HepG2 (cell line): ENCODE results near the gene NR2F1. TPM values are rescaled to one million over a fixed set of nuclear protein-coding genes. Genes with fewer than 3 reads are reported as not detected.

Experiments used
- ARID2 ChIP-seq: sonication (generic); formaldehyde crosslinking; IDR thresholded peaks from 2 replicates; pipeline ENCODE4 v1.8.1; 2022; ENCODE audit warnings: mild to moderate bottlenecking, missing genetic modification reagents, borderline replicate concordance
- CCDC6 ChIP-seq: sonication (generic); formaldehyde crosslinking; IDR thresholded peaks from 2 replicates; pipeline ENCODE4 v1.8.1; 2022; ENCODE audit warnings: mild to moderate bottlenecking, missing genetic modification reagents, moderate library complexity
- HNRNPH1 ChIP-seq: fragments of 200-400 bp; formaldehyde crosslinking; optimal IDR thresholded peaks from 2 replicates; pipeline ENCODE3; 2017; ENCODE audit warnings: mild to moderate bottlenecking, low read depth, low read length
- HOXA5 ChIP-seq: sonication (generic); formaldehyde crosslinking; IDR thresholded peaks from 2 replicates; pipeline ENCODE4 v1.4.0; 2020; ENCODE audit warnings: missing genetic modification reagents
- HOXA7 ChIP-seq: sonication (generic); formaldehyde crosslinking; IDR thresholded peaks from 2 replicates; pipeline ENCODE4 v1.8.1; 2022; ENCODE audit warnings: mild to moderate bottlenecking, missing genetic modification reagents, moderate library complexity
- KLF13 ChIP-seq: sonication (generic); formaldehyde crosslinking; IDR thresholded peaks from 2 replicates; pipeline ENCODE4 v1.4.0; 2020; ENCODE audit warnings: mild to moderate bottlenecking, missing genetic modification reagents
- NFRKB ChIP-seq: fragments of 450-650 bp; IDR thresholded peaks from 2 replicates; pipeline ENCODE4 v1.6.1; 2017
- PCBP1 ChIP-seq: fragments of 200-400 bp; formaldehyde crosslinking; IDR thresholded peaks from 2 replicates; pipeline ENCODE4 v1.6.1; 2017; ENCODE audit warnings: mild to moderate bottlenecking, low read depth, low read length, borderline replicate concordance
- SMARCC2 ChIP-seq: fragments of 450-650 bp; IDR thresholded peaks from 2 replicates; pipeline ENCODE4 v1.6.1; 2017; ENCODE audit warnings: antibody characterized with exemption, mild to moderate bottlenecking
- SMARCE1 ChIP-seq: fragments of 450-650 bp; IDR thresholded peaks from 2 replicates; pipeline ENCODE4 v1.6.1; 2017; ENCODE audit warnings: borderline replicate concordance
- SNAI1 ChIP-seq: sonication (generic); formaldehyde crosslinking; IDR thresholded peaks from 2 replicates; pipeline ENCODE4 v1.5.0; 2020; ENCODE audit warnings: mild to moderate bottlenecking, missing genetic modification reagents, borderline replicate concordance
- SPEN ChIP-seq: sonication (generic); formaldehyde crosslinking; IDR thresholded peaks from 2 replicates; pipeline ENCODE4 v1.5.1; 2020; ENCODE audit warnings: low read depth, mild to moderate bottlenecking, missing genetic modification reagents
- ZKSCAN8 ChIP-seq: IDR thresholded peaks from 2 replicates; pipeline ENCODE4 v1.6.1; 2016; ENCODE audit warnings: borderline replicate concordance, missing genetic modification reagents, missing compliant biosample characterization
- ZNF12 ChIP-seq: sonication (generic); formaldehyde crosslinking; IDR thresholded peaks from 2 replicates; pipeline ENCODE4 v1.5.0; 2020; ENCODE audit warnings: missing genetic modification reagents
- ZNF430 ChIP-seq: sonication (generic); formaldehyde crosslinking; IDR thresholded peaks from 2 replicates; pipeline ENCODE4 v1.9.0; 2021; ENCODE audit warnings: mild to moderate bottlenecking, missing genetic modification reagents
- ZNF451 ChIP-seq: sonication (generic); formaldehyde crosslinking; IDR thresholded peaks from 2 replicates; pipeline ENCODE4 v1.5.0; 2020; ENCODE audit warnings: mild to moderate bottlenecking, missing genetic modification reagents
- ZNF674 ChIP-seq: sonication (generic); formaldehyde crosslinking; IDR thresholded peaks from 2 replicates; pipeline ENCODE4 v1.5.0; 2020; ENCODE audit warnings: low read depth, mild to moderate bottlenecking, missing genetic modification reagents
- polyA plus RNA-seq, 8 experiments: library from polyadenylated mRNA; depleted of rRNA in 3 of 8; stranded (reverse) in 7 of 8; unstranded in 1 of 8; fragments of >200 nt; fragmentation: Illumina TruSeq in 4 of 8; extraction: Trizol in 4 of 8; gene quantifications; 2 replicates each; pipeline versions ENCODE4 v1.2.1 to v1.2.3, GENCODE V29; 2011 to 2016; ENCODE audit warnings: low read depth in 4 of 8, missing spikeins in 1 of 8, mixed read lengths in 1 of 8; ENCODE audit not compliant: insufficient read depth in 1 of 8
- total RNA-seq, 5 experiments: library from RNA; depleted of rRNA; stranded (reverse); fragments of >200 nt; fragmentation: Illumina TruSeq; extraction: Trizol; gene quantifications; 2 replicates each; pipeline ENCODE4 v1.2.3, GENCODE V29; 2016; ENCODE audit warnings: low read depth in 1 of 5
- TF ChIP-seq, protein P1 (sequence below): sonication (generic); formaldehyde crosslinking; IDR thresholded peaks from 2 replicates; pipeline ENCODE4 v1.5.0; 2020; ENCODE audit warnings: mild to moderate bottlenecking, missing genetic modification reagents
- TF ChIP-seq, protein P2 (sequence below): sonication (generic); formaldehyde crosslinking; IDR thresholded peaks from one replicate; pipeline ENCODE4 v1.5.1; 2020; ENCODE audit warnings: mild to moderate bottlenecking, missing genetic modification reagents; ENCODE audit errors: not compliant biosample characterization
- TF ChIP-seq, protein P3 (sequence below): IDR thresholded peaks from 2 replicates; pipeline ENCODE4 v1.6.1; 2016; ENCODE audit warnings: low read depth, borderline replicate concordance

Gene NR2F1
- total and polyA plus RNA-seq, 2 of the 13 experiments (the other 11 are each of a cell fraction or from before 2014, with no cell fraction given): 17.1 to 59.7 TPM

DNA sequence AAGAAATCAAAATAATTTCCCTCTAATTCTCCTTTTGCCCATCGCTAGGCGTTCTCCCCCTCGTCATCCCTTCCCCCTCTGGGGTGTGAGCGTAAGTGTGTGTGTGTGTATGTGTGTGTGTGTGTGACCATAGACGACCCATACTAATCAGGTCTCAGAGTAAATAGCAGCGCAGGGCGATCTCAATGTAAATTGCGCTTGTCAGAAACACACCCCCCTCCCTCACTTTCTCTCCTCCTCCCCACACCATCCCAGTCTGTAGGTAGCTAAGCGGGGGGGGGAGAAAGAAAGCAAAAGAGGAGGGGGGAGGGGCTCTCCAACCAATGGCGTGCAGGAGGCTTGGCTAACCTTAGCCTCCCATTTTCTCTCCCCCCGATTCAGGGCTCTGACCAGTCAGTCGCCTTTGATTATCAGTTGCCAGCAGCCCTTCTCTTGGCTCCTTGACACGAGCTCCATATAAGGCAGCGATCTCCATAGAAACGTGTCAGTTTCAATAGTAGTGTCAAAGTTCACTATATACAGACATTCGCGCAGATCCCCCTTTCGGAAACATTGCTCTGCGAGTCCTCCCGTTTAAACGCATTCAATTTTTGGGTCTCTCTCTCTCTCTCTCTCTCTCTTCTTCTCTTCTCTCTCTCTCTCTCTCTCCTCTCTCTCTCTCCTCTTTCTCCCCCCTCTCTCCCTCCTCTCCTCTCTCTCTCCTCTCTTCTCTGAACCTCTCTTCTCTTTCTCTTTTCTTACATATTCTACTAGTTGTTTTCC is at the start of gene NR2F1 (continued):
- TF ChIP-seq, protein P1, sequence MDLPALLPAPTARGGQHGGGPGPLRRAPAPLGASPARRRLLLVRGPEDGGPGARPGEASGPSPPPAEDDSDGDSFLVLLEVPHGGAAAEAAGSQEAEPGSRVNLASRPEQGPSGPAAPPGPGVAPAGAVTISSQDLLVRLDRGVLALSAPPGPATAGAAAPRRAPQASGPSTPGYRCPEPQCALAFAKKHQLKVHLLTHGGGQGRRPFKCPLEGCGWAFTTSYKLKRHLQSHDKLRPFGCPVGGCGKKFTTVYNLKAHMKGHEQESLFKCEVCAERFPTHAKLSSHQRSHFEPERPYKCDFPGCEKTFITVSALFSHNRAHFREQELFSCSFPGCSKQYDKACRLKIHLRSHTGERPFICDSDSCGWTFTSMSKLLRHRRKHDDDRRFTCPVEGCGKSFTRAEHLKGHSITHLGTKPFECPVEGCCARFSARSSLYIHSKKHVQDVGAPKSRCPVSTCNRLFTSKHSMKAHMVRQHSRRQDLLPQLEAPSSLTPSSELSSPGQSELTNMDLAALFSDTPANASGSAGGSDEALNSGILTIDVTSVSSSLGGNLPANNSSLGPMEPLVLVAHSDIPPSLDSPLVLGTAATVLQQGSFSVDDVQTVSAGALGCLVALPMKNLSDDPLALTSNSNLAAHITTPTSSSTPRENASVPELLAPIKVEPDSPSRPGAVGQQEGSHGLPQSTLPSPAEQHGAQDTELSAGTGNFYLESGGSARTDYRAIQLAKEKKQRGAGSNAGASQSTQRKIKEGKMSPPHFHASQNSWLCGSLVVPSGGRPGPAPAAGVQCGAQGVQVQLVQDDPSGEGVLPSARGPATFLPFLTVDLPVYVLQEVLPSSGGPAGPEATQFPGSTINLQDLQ: no peak
- peak; percentile 70 for TF ChIP-seq SPEN (CRISPR knock-in tag)
- no peak for TF ChIP-seq SMARCE1
- no peak for TF ChIP-seq ZKSCAN8 (CRISPR knock-in tag)
- TF ChIP-seq ZNF674 (CRISPR knock-in tag): no peak
- no peak for TF ChIP-seq HOXA5 (CRISPR knock-in tag)
- no peak for TF ChIP-seq HNRNPH1
- peak; percentile 87 for TF ChIP-seq ZNF430
- no peak for TF ChIP-seq ARID2
- no peak for TF ChIP-seq ZNF451
- TF ChIP-seq HOXA7 (CRISPR knock-in tag): no peak
- TF ChIP-seq, protein P2, sequence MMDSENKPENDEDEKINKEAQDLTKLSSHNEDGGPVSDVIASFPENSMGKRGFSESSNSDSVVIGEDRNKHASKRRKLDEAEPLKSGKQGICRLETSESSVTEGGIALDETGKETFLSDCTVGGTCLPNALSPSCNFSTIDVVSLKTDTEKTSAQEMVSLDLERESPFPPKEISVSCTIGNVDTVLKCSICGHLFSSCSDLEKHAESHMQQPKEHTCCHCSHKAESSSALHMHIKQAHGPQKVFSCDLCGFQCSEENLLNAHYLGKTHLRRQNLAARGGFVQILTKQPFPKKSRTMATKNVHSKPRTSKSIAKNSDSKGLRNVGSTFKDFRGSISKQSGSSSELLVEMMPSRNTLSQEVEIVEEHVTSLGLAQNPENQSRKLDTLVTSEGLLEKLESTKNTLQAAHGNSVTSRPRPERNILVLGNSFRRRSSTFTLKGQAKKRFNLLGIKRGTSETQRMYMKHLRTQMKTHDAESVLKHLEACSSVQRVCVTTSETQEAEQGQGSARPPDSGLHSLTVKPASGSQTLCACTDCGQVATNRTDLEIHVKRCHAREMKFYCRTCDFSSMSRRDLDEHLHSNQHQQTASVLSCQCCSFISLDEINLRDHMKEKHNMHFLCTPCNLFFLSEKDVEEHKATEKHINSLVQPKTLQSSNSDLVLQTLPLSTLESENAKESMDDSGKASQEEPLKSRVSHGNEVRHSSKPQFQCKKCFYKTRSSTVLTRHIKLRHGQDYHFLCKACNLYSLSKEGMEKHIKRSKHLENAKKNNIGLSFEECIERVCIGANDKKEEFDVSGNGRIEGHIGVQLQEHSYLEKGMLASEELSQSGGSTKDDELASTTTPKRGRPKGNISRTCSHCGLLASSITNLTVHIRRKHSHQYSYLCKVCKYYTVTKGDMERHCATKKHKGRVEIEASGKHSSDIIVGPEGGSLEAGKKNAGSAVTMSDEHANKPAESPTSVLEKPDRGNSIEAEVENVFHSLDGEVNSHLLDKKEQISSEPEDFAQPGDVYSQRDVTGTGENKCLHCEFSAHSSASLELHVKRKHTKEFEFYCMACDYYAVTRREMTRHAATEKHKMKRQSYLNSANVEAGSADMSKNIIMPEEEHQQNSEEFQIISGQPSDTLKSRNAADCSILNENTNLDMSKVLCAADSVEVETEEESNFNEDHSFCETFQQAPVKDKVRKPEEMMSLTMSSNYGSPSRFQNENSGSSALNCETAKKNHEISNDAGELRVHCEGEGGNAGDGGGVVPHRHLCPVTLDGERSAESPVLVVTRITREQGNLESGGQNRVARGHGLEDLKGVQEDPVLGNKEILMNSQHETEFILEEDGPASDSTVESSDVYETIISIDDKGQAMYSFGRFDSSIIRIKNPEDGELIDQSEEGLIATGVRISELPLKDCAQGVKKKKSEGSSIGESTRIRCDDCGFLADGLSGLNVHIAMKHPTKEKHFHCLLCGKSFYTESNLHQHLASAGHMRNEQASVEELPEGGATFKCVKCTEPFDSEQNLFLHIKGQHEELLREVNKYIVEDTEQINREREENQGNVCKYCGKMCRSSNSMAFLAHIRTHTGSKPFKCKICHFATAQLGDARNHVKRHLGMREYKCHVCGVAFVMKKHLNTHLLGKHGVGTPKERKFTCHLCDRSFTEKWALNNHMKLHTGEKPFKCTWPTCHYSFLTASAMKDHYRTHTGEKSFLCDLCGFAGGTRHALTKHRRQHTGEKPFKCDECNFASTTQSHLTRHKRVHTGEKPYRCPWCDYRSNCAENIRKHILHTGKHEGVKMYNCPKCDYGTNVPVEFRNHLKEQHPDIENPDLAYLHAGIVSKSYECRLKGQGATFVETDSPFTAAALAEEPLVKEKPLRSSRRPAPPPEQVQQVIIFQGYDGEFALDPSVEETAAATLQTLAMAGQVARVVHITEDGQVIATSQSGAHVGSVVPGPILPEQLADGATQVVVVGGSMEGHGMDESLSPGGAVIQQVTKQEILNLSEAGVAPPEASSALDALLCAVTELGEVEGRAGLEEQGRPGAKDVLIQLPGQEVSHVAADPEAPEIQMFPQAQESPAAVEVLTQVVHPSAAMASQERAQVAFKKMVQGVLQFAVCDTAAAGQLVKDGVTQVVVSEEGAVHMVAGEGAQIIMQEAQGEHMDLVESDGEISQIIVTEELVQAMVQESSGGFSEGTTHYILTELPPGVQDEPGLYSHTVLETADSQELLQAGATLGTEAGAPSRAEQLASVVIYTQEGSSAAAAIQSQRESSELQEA (CRISPR knock-in tag): no peak
- peak; percentile 17; the same call in 1 of the 2 replicates for TF ChIP-seq ZNF12 (CRISPR knock-in tag)
- no peak for TF ChIP-seq KLF13
- TF ChIP-seq NFRKB: no peak
- no peak for TF ChIP-seq PCBP1
- no peak for TF ChIP-seq SNAI1
- TF ChIP-seq, protein P3, sequence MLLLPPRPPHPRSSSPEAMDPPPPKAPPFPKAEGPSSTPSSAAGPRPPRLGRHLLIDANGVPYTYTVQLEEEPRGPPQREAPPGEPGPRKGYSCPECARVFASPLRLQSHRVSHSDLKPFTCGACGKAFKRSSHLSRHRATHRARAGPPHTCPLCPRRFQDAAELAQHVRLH (CRISPR knock-in tag): peak; percentile 40; the same call in 1 of the 2 replicates
- peak; percentile 82; the same call in 1 of the 2 replicates for TF ChIP-seq CCDC6 (CRISPR knock-in tag)
- TF ChIP-seq SMARCC2: no peak
